HG03097 (cell line): ENCODE results near the gene ALG12.

Experiments
- ATAC-seq: cut with Tn5 transposase; IDR thresholded peaks from one replicate; pipeline ENCODE4 v1.9.1; 2021; ENCODE audit not compliant: unreplicated experiment, low FRiP score

Gene ALG12

DNA sequence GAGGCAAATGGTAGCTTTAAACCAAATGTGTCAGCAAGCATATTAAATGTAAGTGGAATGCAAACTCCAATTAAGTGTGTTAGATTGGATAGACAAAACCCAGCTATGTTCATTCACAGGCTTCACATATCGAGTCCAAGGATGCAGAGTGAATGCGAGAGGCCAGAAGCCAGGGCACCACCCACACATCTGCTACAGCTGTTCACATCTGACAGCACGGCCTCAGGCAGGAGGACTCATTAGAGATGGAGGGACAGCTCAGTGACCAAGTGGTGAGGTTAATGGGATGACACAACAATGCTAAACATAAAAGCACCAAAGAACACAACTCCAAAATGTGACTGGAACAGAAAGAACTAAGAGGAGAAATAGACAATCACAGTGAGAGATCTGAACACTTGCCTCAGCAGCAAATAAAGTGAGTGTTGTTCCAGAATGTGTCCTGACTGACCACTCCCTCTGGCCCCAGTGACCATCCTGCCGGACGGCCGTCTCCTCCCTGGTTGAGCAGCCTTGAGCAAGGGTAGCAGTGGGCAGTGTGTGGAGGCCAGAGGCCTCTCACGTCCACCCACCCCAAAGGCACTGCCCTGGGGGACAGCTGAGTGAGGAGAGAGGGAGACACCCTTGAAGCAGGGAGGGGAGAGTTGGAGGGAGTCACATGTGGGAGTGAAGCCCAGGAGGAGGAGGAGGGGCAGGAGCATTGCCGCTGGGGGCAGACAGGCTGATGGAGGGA is 23.8 kb downstream of the ALG12 start:
- ATAC-seq, result no peak

DNA sequence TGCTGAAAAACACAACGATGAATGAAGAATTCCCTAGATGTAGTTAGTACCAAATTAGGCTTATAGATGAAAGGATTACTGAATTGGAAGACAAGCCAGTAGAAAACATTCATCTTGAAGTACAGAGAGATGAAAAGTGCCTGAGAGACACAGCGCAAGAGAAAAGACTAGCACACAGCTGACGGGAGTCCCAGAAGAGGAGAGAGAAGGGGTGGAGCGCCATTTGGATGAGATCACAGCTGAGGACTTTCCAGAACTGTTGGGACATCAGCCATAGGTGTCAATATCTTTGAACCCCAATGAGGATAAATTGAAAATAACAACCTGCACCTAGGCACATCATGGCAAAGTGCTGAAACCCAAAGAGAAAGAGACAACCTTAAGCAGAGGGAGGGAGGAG is 25.2 kb downstream of the ALG12 start:
- no peak for ATAC-seq

DNA sequence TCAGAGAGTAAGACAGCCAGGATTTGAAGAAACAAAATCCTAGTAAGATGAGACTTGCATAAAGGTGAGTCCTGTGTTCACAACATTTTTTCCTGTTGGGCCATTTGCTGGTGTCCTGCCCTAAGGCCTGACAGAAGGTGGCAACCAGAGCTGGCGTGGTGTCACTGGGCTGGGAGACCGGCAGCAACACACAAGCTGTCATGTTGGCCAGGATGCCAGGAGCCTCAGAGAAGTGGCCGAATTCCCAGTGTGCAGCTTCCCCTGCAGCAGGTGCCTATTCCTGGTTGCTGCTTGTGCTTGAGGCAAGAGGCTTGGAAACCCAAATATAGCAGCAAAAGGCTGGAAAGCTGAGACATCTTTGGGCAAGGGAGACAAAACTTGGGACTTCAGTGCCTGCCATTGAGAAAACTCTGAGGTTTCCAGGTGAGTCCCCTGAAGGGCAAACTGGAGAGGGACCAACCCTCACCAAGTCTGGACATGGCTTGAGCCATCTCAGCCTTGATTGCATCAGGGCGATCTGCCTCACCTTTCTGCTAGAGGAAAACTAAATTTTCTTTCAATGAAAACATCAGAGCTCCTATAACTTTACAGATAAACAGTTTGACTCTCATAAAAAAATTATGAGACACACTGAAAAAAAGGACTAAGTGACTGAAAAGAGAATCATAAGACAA is 25.9 kb downstream of the ALG12 start:
- ATAC-seq, result no peak

DNA sequence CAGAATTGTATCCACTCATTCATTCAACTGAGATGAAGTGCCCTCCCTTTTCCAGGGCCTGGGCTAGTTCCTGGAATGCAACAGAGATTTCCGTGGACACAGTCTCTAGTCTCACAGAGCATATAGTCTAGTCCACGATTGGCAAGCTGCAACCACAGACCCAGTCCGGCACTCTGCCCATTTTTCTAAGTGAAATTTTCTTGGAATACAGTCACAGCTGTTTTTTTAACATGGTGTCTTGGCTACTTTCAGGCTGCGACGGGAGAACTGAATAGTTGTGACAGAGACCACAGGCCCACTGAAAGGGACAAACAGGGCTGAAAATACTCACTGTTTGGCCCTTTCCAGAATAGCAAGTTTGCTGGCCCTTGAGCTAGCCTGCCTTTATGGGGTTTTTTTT is 29.2 kb downstream of the ALG12 start:
- ATAC-seq, result no peak

DNA sequence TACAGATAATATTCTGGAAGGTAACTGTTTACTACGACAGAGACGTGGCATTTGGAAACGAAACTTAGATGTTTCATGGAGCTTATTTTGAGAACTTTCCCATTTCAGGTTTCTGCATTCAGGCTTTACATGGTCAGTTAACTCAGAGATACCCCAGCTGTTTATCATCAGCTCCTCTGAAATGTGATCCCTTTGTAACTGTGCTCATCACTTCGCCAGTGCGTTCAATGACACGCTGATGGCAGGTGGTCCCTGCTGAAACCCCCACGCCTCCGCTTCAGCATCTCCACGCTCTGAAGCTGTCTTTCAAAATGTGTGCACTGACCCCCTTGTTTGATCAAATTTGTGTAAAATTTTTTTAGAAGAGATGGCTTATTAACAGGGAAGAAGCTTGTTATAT is 30.5 kb downstream of the ALG12 start:
- no peak for ATAC-seq

DNA sequence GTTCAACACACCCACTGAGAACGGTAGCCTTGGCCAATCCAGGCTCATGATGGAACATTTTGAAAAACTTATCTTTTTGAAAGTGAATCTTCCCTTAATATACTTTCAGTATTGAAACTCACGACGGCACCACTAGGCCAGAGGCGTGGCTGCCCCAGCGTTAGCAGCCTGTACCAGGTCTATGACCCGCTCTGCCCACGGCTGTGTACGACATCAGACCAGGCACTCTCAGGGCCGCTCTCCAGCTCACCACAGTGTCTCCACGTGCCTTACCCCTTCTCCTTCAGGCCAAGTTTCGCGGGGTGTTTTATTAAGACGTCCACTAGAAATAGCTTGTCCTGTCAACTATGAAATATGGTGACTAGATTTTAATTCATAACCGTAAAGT is 31.2 kb downstream of the ALG12 start:
- ATAC-seq, result no peak

DNA sequence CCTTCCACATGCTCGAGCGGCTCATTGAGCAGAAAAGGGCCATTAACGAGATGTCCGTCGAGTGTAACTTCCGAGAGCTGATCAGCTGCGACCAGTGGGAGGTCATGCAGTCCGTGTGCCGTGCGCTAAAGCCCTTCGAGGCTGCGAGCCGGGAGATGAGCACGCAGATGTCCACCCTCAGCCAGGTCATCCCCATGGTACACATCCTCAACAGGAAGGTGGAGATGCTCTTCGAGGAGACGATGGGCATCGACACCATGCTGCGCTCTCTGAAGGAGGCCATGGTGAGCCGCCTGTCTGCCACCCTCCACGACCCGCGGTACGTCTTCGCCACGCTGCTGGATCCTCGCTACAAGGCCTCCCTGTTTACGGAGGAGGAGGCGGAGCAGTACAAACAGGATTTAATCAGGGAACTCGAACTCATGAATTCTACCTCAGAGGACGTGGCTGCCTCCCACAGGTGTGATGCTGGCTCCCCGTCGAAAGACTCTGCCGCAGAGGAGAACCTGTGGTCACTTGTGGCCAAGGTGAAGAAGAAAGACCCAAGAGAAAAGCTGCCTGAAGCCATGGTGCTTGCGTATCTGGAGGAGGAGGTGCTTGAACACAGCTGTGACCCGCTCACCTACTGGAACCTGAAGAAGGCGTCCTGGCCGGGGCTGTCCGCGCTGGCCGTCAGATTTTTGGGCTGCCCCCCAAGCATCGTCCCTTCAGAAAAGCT is 31.7 kb downstream of the ALG12 start:
- ATAC-seq, result no peak

DNA sequence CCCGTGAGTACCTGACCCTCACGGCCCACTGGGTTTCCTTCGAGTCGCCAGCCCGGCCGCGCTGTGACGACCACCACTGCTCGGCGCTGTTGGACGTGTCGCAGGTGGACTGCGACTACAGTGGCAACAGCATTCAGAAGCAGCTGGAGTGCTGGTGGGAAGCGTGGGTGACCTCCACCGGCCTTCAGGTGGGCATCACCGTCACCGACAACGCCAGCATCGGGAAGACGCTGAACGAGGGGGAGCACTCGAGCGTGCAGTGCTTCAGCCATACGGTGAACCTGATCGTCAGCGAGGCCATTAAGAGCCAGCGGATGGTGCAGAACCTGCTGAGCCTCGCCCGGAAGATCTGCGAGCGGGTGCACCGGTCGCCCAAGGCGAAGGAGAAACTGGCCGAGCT is 32.4 kb downstream of the ALG12 start:
- no peak for ATAC-seq

DNA sequence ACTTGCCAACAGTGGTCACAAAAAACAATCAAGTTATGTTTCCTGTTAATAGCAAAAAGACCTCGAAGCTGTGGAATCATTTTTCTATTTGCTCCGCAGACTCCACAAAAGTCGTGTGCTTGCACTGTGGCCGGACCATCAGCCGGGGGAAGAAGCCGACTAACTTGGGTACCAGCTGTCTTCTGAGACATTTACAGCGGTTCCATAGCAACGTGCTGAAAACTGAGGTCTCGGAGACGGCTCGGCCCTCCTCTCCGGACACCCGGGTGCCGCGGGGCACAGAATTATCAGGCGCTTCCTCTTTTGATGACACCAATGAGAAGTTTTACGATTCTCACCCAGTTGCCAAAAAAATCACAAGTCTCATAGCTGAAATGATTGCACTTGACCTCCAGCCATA is 33.0 kb downstream of the ALG12 start:
- ATAC-seq, result no peak

DNA sequence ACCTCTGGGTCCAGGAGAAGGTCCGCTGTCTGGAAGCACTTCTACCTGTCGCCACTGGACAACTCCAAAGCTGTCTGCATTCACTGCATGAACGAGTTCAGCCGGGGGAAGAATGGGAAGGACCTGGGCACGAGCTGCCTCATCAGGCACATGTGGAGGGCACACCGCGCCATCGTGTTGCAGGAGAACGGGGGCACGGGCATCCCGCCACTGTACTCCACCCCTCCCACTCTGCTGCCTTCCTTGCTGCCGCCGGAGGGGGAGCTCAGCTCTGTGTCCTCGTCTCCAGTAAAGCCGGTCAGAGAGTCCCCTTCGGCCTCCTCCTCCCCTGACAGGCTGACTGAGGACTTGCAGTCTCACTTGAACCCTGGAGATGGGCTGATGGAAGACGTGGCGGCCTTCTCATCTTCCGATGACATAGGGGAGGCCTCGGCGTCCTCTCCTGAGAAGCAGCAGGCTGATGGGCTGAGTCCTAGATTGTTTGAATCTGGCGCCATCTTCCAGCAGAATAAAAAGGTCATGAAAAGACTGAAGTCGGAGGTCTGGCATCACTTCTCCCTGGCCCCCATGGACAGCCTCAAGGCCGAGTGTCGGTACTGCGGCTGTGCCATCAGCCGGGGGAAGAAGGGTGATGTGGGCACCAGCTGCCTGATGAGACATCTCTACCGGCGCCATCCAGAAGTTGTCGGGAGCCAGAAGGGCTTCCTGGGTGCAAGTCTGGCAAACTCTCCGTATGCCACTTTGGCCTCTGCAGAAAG is 33.6 kb downstream of the ALG12 start:
- no peak for ATAC-seq

DNA sequence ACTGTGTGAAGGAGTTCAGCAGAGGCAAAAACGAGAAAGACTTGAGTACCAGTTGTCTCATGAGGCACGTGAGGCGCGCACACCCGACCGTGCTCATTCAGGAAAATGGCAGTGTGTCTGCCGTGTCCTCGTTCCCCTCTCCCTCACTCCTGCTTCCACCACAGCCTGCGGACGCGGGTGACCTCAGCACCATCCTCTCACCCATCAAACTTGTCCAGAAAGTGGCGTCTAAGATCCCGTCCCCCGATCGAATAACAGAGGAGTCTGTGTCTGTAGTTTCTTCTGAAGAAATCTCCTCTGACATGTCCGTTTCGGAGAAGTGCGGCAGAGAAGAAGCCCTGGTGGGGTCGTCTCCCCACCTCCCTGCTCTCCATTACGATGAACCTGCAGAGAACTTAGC is 34.2 kb downstream of the ALG12 start:
- no peak for ATAC-seq

DNA sequence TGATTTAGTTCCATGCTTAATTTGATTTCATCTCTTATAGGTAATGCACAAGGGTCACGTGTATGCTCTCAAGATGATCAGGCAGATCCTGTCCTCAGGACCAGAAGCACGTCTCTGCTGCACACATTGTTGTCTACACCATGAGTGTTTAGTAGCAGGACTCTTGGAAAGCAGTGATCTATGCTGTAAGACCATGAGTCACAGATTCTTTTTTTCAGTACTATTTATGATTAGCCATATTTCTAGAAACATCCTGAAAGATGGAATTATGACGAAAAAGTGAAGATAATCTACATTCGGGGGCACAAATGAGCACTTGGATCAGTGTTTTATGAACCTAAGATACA is 35.0 kb downstream of the ALG12 start:
- ATAC-seq, result no peak

DNA sequence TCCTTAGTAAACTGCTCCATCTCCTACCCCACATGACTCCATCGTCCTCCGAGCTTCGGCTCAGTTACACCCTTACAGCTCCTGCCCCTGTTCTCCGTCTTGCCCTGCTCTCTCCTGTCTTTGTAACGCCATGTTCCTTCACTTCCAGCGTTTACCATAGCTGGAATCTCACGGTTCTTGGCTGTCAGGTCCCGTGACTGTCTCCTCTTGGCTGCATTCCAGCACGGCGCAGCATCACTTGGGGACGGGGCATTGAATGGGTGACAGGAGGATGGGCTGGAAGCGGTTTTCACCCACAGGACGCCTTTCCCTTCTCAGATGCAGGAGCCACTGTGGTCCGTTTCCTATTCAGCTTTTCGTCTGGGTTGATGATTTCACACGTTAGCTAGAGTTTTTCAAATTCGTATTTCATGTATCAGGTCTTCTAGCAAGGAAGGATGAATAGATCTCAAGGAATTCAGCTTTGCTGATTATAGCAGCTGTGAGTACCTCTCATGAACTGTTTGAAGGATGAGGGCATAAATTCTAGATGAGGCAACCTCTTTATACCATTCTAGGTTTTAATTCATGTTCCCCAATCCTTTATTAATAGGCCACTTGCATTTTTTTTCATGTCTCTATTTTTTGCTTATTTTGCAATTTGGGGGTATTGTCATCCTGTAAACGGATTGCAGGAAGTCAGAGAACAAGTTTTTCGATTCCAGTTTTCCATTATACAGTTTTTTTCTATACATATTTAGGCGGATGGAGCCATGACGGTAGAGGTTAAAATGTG is 35.5 kb downstream of the ALG12 start:
- ATAC-seq, result no peak

DNA sequence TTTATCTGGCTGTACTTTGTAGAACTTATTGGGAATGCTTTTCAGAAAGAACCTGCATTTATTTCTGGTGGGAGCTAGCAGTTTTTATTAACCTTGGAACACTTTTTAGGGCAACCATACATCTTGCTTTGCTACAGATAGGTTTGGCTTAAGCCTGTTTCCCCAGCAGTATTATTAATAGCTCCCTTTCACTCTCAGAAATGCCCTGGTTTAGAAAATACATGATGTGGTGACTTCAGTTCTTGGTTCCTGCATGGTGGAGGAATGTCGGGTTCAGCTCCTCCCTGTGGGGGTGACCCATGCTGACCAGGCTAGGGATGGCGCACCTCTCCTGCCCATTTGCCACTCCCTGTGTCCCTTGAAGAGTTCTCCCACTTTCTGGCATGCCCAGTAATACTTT is 36.4 kb downstream of the ALG12 start:
- ATAC-seq, result no peak

DNA sequence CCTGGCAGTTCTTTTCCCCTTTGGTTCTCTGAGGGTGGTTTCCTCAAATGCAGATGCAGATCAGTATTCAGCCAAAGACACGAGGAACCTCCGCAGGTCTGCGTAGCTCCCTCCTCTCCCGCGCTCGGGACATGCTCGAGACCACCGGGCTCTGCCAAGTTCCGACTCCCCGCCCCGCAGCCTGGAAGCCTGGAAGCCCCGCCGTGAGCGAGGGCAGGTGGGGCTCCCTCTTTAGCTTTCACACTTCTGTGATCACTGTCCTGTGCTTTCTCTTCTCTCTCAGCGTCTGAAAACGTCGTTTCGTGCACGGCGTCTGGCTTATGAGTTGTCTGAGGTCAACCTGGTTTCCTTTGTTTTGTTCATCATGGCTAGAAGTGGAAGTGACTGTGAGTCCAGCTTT is 38.0 kb downstream of the ALG12 start:
- ATAC-seq, result no peak

DNA sequence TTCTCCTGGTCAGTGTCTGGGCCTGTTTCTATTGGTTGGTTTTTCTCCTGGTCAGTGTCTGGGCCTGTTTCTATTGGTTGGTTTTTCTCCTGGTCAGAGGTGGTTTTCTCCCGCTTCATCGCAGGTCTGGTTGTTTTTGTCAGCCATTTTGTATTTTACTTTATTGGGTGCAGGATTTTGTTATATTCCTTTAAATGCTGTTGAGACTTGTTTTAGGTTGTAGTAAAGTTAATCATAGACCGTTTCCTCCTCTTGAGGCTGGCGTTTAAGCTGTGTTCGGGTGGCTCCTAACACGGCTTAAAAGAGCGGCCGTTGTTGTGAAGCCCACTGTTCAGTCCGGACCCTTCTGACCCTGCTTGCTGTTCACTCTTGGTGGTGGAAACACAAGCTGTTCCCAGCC is 38.4 kb downstream of the ALG12 start:
- no peak for ATAC-seq

DNA sequence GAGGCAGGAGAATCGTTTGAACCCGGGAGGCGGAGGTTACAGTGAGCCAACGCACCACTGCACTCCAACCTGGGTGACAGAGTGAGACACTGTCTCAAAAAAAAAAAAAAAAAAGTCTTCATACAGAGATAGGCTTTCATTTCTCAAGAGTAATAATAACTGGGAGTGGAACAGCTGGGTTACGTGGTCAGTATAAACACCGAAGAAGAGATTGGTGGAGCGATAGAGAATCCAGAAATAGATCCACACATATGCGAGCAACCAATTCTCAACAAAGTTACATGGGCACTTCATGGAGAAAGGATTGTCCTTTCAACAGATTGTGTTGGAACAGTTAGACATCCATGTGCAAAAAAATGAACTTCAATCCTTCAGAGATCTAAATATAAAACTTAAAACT is 40.0 kb downstream of the ALG12 start:
- ATAC-seq, result no peak

DNA sequence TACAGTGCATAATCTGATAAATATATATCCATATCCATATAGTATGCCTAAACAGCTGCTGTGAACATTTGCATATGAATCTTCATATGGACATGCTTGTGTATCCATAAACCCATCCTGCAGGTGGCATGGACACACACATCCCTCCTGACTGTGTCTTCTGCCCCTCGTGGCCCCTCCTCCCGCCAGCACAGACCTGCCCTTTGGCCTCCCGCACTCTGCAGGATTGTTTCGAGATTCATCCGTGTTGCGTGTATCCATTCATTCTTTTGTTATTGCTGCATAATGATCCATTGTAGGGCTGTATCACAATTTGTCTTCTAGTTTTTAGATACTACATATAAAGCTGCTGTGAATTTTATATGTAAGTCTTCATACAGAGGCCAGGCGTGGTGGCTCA is 40.6 kb downstream of the ALG12 start:
- ATAC-seq, result no peak

DNA sequence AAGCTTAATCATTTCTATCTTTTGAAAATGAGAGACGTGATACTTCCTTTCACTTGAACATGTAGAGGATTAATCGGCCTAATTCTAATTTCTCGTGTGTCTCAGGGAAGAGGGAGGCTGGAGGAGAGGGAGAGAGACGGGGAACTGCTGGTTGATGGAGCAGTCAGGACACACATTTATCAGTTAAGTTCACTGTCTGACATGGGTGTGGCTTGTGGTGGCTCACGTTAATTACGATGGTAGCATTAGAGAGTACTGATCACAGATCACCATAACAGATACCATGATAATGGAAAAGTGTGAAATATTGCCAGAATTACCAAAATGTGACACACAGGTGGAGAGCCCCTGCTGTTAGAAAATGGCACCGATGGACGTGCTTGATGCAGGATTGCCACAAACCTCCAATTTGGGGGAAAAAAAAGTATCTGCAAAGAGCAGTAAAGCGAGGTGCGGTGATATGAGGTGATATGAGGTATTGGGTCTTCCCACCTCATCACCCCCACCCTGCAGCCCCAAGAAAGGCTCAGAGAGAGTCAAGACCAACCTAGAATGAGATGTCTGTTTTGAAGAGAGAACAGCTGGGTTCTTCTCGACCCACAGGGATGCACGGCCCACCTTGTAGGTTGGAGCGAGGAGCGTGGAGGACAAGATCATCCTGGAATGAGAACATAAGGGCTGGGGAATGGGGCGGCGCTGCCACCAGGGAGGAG is 44.9 kb downstream of the ALG12 start:
- ATAC-seq, result no peak

DNA sequence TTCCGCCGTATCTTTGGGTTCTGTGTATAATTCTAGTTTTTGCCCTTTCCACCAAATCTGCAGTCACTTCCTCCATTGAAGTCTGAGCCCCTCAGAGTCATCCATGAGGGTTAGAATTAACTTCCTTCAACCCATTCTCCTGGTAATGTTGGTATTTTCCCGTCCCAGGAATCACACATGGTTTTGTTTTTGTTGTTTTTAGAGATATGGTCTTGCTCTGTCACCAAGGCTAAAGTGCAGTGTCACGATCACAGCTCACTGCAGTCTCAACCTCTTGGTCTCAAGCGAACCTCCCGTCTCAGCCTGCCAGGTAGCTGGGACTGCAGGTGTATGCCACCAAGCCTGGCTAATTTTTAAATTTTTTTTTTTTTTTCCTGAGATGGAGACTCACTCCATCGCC is 45.9 kb downstream of the ALG12 start:
- no peak for ATAC-seq
